ENCODE measurements around the gene KIAA1191.
"Not testable (repeated sequence)": the region's sequence is repeated elsewhere in the genome, so short reads cannot be mapped to it uniquely, and the experiment has no call there.

The KIAA1191 gene

GRCh38 chr5:176334031-176334770 is 27.4 kb downstream of the KIAA1191 start:
- Mint-ChIP-seq H3K4me3 (no peak overlapping the region), H3K27me3 (ENCODE audit: low read depth) (no peaks in the 10 kb centered on the region), H3K4me1 (no peaks in the 10 kb centered on the region), H3K36me3 (ENCODE audit: low read depth) (peaks cover 54% of the 10 kb centered on the region), H3K27ac (no peak overlapping the region), H3K9me3 (peaks cover 3% of the 10 kb centered on the region)
- TF ChIP-seq CTCF (IDR thresholded peaks at IDR 0.05; ENCODE audit: unreplicated experiment in 3 of 3): no peak

- no peak for TF ChIP-seq CTCF (IDR thresholded peaks at IDR 0.05; ENCODE audit: unreplicated experiment in 3 of 3)
Observed at GRCh38 chr5:176320577-176320976, 41.0 kb downstream of the KIAA1191 start.

GRCh38 chr5:176319827-176320554 is 41.6 kb downstream of the KIAA1191 start:
- H3K4me3 Mint-ChIP-seq: no peak overlapping the region
- TF ChIP-seq CTCF (IDR thresholded peaks at IDR 0.05; ENCODE audit: unreplicated experiment in 3 of 3): peak; percentile 13 to 25 (median 14)
- H3K9me3 Mint-ChIP-seq: no peaks in the 10 kb centered on the region
- no peaks in the 10 kb centered on the region for H3K27me3 Mint-ChIP-seq (ENCODE audit: low read depth)
- H3K4me1 Mint-ChIP-seq: no peaks in the 10 kb centered on the region
- no peak overlapping the region for H3K27ac Mint-ChIP-seq
- peaks cover 49% of the 10 kb centered on the region for H3K36me3 Mint-ChIP-seq (ENCODE audit: low read depth)

More at GRCh38 chr5:176320577-176320976, 41.0 kb downstream of the KIAA1191 start:
- H3K9me3 Mint-ChIP-seq: no peaks in the 10 kb centered on the region
- no peak overlapping the region for H3K27ac Mint-ChIP-seq
- peaks cover 44% of the 10 kb centered on the region for H3K36me3 Mint-ChIP-seq (ENCODE audit: low read depth)
- no peaks in the 10 kb centered on the region for H3K27me3 Mint-ChIP-seq (ENCODE audit: low read depth)
- no peaks in the 10 kb centered on the region for H3K4me1 Mint-ChIP-seq
- no peak overlapping the region for H3K4me3 Mint-ChIP-seq

GRCh38 chr5:176317534-176318374 is 43.8 kb downstream of the KIAA1191 start:
- Mint-ChIP-seq H3K4me1 (no peaks in the 10 kb centered on the region), H3K36me3 (ENCODE audit: low read depth) (peaks cover 45% of the 10 kb centered on the region), H3K4me3 (no peak overlapping the region), H3K27me3 (ENCODE audit: low read depth) (no peaks in the 10 kb centered on the region), H3K27ac (no peak overlapping the region), H3K9me3 (no peaks in the 10 kb centered on the region)
- TF ChIP-seq CTCF (IDR thresholded peaks at IDR 0.05; ENCODE audit: unreplicated experiment in 3 of 3): no peak

GRCh38 chr5:176305356-176305755 is 56.2 kb downstream of the KIAA1191 start:
- not testable (repeated sequence) for H3K4me1 Mint-ChIP-seq; H3K27ac Mint-ChIP-seq; H3K27me3 Mint-ChIP-seq (ENCODE audit: low read depth); H3K4me3 Mint-ChIP-seq
- Mint-ChIP-seq H3K36me3 (ENCODE audit: low read depth) (peaks cover 65% of the 10 kb centered on the region), H3K9me3 (peaks cover 24% of the 10 kb centered on the region)

Measured in nephron (organoid).